ENCODE measurements around the gene ZNF605. TPM values are rescaled to one million over a fixed set of nuclear protein-coding genes. Genes with fewer than 3 reads are reported as not detected.

Gene ZNF605
- total and polyA plus RNA-seq, 10 of the 15 experiments (the other 5 are each of a cell fraction or from before 2014, with no cell fraction given): 0.95 to 4.8 (median 2.5) TPM

- in situ Hi-C loops (cut with MboI) (no loop called here), intact Hi-C loops (cut with micrococcal nuclease; ENCODE audit: unreplicated experiment) (no loop called here)
- no TSS peak for BruUV-seq (replicated peaks)
- Histone ChIP-seq H3K79me2 (ENCODE audit: control insufficient read depth, insufficient read depth, low read length) (no peaks in the 10 kb centered on the region), H3K27me3 (replicated peaks in 1 of 2; ENCODE audit: control insufficient read depth in 2 of 2, insufficient read depth in 2 of 2, low read length in 1 of 2) (no peaks in the 10 kb centered on the region), H3K4me3 (no peak overlapping the region), H3K27ac (ENCODE audit: control insufficient read depth, insufficient read depth) (no peak overlapping the region), H3K4me2 (ENCODE audit: control insufficient read depth, insufficient read depth) (no peak overlapping the region), H2AFZ (ENCODE audit: control insufficient read depth, low read depth, low read length) (no peak overlapping the region), H4K20me1 (ENCODE audit: control insufficient read depth, insufficient read depth) (no peaks in the 10 kb centered on the region), H3K36me3 (ENCODE audit: control insufficient read depth in 2 of 2, insufficient read depth in 2 of 2, low read length in 1 of 2) (no peaks in the 10 kb centered on the region), H3K4me1 (ENCODE audit: control insufficient read depth, insufficient read depth, low read length) (no peaks in the 10 kb centered on the region), H3K9ac (ENCODE audit: control insufficient read depth, insufficient read depth, low read length) (no peak overlapping the region), H3K9me3 (replicated peaks; ENCODE audit: control insufficient read depth, insufficient read depth, low read length) (peaks cover 17% of the 10 kb centered on the region; the same call in 2 of the 3 replicates)
- CTCF ChIA-PET: no interaction called here
- 74% methylated on average over 2 of the region's 2 CpGs for WGBS (ENCODE audit: insufficient coverage, insufficient replicate concordance, low lambda C conversion rate, missing lambda C conversion rate)
- DNase-seq (ENCODE audit: low read depth, low spot score): no peak
- SMC1A ChIA-PET (ENCODE audit: uncharacterized antibody, unreplicated experiment): no interaction called here
- POLR2A ChIA-PET: no interaction called here
- RAD21 ChIA-PET (ENCODE audit: unreplicated experiment): no interaction called here
- FAIRE-seq: no peak
- ATAC-seq: no peak
- TF ChIP-seq CEBPZ (IDR thresholded peaks at IDR 0.05; ENCODE audit: low read depth, low read length) (no peak), BMI1 (IDR thresholded peaks at IDR 0.05; ENCODE audit: borderline replicate concordance) (no peak), POLR2AphosphoS2 (IDR thresholded peaks at IDR 0.05; ENCODE audit: low read depth, low read length) (no peak), LARP7 (IDR thresholded peaks at IDR 0.05) (no peak), SRF (IDR thresholded peaks at IDR 0.05; ENCODE audit: low read depth in 2 of 2, low read length in 2 of 2) (no peak), BCLAF1 (IDR thresholded peaks at IDR 0.05) (no peak), TCF12 (IDR thresholded peaks at IDR 0.05; ENCODE audit: low read depth, low read length) (no peak), PKNOX1 (IDR thresholded peaks at IDR 0.05) (no peak), NFYB (IDR thresholded peaks at IDR 0.05; ENCODE audit: insufficient read depth, low read depth, low read length) (no peak), RB1 (IDR thresholded peaks at IDR 0.05; ENCODE audit: borderline replicate concordance) (no peak), SUZ12 (IDR thresholded peaks at IDR 0.05; ENCODE audit: unreplicated experiment) (no peak), ELK1 (IDR thresholded peaks at IDR 0.05; ENCODE audit: low read depth, low read length) (no peak), IRF4 (IDR thresholded peaks at IDR 0.05; ENCODE audit: low read depth, low read length) (no peak), MAX (IDR thresholded peaks at IDR 0.05; ENCODE audit: low read depth, low read length) (no peak), SIN3A (IDR thresholded peaks at IDR 0.05; ENCODE audit: low read depth, low read length) (no peak)
These were observed 19.9 kb downstream of the ZNF605 start for GRCh38 chr12:132936163-132936562.

Measured in GM12878 (cell line).